Mesothelial cell of epicardium (in vitro differentiated cells): Measurements from ENCODE around the gene SLAMF9. TPM values are rescaled to one million over a fixed set of nuclear protein-coding genes. Genes with fewer than 3 reads are reported as not detected.

Source experiments
- DNase-seq, 2 experiments: peaks; one replicate each; pipeline ENCODE4 v3.0.0; 2021; ENCODE audit warnings: low spot score in 2 of 2; ENCODE audit not compliant: unreplicated experiment in 2 of 2
- H3K27ac Mint-ChIP-seq: 2 replicates; pipeline ENCODE4 v1.8.0; 2021; ENCODE audit warnings: mixed read lengths
- H3K27me3 Mint-ChIP-seq: 2 replicates; pipeline ENCODE4 v1.8.0; 2021; ENCODE audit warnings: low read depth, mixed read lengths
- H3K36me3 Mint-ChIP-seq: 2 replicates; pipeline ENCODE4 v1.8.0; 2021; ENCODE audit warnings: mixed read lengths
- H3K4me1 Mint-ChIP-seq: 2 replicates; pipeline ENCODE4 v1.8.0; 2021; ENCODE audit warnings: mixed read lengths
- H3K4me3 Mint-ChIP-seq: 2 replicates; pipeline ENCODE4 v1.8.0; 2021; ENCODE audit warnings: mild to moderate bottlenecking, moderate library complexity, mixed read lengths
- H3K9me3 Mint-ChIP-seq: 2 replicates; pipeline ENCODE4 v1.8.0; 2021; ENCODE audit warnings: mixed read lengths
- CTCF ChIP-seq: fragments of 200-600 bp; sonication (generic); IDR thresholded peaks from one replicate; pipeline ENCODE4 v1.5.0; 2021; ENCODE audit warnings: antibody characterized with exemption; ENCODE audit not compliant: unreplicated experiment
- total RNA-seq: library from RNA; stranded (reverse); gene quantifications from 3 replicates; pipeline ENCODE4 v1.2.1, GENCODE V29; 2021

SLAMF9 gene
- total RNA-seq, 1 donor from 2014 or later: not detected

DNA sequence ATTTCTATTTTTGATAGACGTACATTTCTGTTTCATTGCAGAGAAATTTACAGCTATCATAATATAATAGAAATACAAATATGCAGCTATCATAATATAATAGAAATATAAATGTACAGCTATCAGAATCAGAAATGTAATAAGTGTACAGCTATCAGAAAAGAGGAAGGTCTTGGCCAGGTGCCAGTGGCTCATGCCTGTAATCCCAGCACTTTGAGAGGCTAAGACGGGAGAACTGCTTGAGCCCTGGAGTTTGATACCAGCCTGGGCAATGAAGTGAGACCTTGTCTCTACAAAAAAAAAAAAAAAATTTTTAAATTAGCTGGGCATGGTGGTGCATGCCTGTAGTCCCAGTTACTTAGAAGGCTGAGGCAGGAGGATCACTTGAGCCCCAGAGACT lies 39.9 kb upstream of the SLAMF9 start:
- Mint-ChIP-seq H3K27me3 (peaks cover 7% of the 10 kb centered on the region), H3K36me3 (no peaks in the 10 kb centered on the region), H3K9me3 (no peaks in the 10 kb centered on the region), H3K27ac (no peak overlapping the region), H3K4me1 (peaks cover 3% of the 10 kb centered on the region), H3K4me3 (no peak overlapping the region)
- TF ChIP-seq CTCF: no peak
- no peak for DNase-seq

DNA sequence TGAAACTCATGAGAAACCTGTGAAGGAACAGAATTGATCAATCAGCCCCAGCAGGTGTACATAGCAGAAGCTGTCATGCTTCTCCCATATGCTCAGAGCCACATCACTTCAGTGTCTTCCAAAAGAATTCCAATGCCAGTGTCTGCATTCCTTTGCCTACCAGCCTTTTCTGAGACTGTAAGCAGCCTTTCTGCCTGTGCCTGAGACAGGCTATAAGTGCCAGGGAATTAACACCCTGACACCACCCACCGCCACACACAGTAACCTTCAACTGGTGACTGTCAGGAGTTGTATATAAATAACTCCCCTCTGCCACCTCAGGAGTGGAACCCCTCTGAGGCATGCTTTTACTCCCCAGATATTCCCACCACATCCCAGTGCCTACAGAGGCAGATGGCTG lies 38.1 kb upstream of the SLAMF9 start:
- DNase-seq: no peak
- H3K4me3 Mint-ChIP-seq: no peak overlapping the region
- peaks cover 6% of the 10 kb centered on the region for H3K27me3 Mint-ChIP-seq
- TF ChIP-seq CTCF: no peak
- H3K27ac Mint-ChIP-seq: no peak overlapping the region
- peaks cover 3% of the 10 kb centered on the region for H3K4me1 Mint-ChIP-seq
- no peaks in the 10 kb centered on the region for H3K9me3 Mint-ChIP-seq
- no peaks in the 10 kb centered on the region for H3K36me3 Mint-ChIP-seq

GRCh38 chr1:159991513-159991912 lies 37.5 kb upstream of the SLAMF9 start:
- no peak for TF ChIP-seq CTCF
- Mint-ChIP-seq H3K9me3 (no peaks in the 10 kb centered on the region), H3K27me3 (peaks cover 4% of the 10 kb centered on the region), H3K27ac (no peak overlapping the region), H3K4me3 (no peak overlapping the region), H3K4me1 (peaks cover under 1% of the 10 kb centered on the region), H3K36me3 (no peaks in the 10 kb centered on the region)
- DNase-seq: no peak

GRCh38 chr1:159990005-159990404 lies 36.0 kb upstream of the SLAMF9 start:
- no peak overlapping the region for H3K4me3 Mint-ChIP-seq
- no peaks in the 10 kb centered on the region for H3K36me3 Mint-ChIP-seq
- H3K9me3 Mint-ChIP-seq: no peaks in the 10 kb centered on the region
- H3K4me1 Mint-ChIP-seq: no peaks in the 10 kb centered on the region
- no peak for DNase-seq
- H3K27ac Mint-ChIP-seq: no peak overlapping the region
- H3K27me3 Mint-ChIP-seq: peaks cover 2% of the 10 kb centered on the region
- no peak for TF ChIP-seq CTCF

- no peaks in the 10 kb centered on the region for H3K36me3 Mint-ChIP-seq
- DNase-seq: no peak
- no peaks in the 10 kb centered on the region for H3K4me1 Mint-ChIP-seq
- H3K4me3 Mint-ChIP-seq: no peak overlapping the region
- TF ChIP-seq CTCF: no peak
- H3K9me3 Mint-ChIP-seq: no peaks in the 10 kb centered on the region
- H3K27me3 Mint-ChIP-seq: peaks cover 2% of the 10 kb centered on the region
- H3K27ac Mint-ChIP-seq: no peak overlapping the region
These were observed 35.5 kb upstream of the SLAMF9 start for GRCh38 chr1:159989581-159989980.

- DNase-seq: no peak
- peaks cover 9% of the 10 kb centered on the region for H3K27me3 Mint-ChIP-seq
These were observed 34.0 kb upstream of the SLAMF9 start for GRCh38 chr1:159988006-159988405.

More at GRCh38 chr1:159988006-159988405, 34.0 kb upstream of the SLAMF9 start:
- H3K36me3 Mint-ChIP-seq: no peaks in the 10 kb centered on the region
- no peaks in the 10 kb centered on the region for H3K9me3 Mint-ChIP-seq
- H3K4me3 Mint-ChIP-seq: no peak overlapping the region
- TF ChIP-seq CTCF: no peak
- no peak overlapping the region for H3K27ac Mint-ChIP-seq
- no peaks in the 10 kb centered on the region for H3K4me1 Mint-ChIP-seq
